OCI-LY3 (cell line): ENCODE data around the gene DDN.

ENCODE experiments used
- CTCF ChIP-seq: fragments of 200-600, 300-600 bp; sonication (generic); IDR thresholded peaks from 2 replicates; pipeline ENCODE4 v1.5.1; 2014; ENCODE audit warnings: antibody characterized with exemption, low read length, low read depth
- EZH2phosphoT487 ChIP-seq: fragments of 200-600 bp; shearing (Covaris generic); IDR thresholded peaks from 2 replicates; pipeline ENCODE4 v1.6.1; 2018; ENCODE audit warnings: antibody characterized with exemption, mixed run types, low read depth

DNA sequence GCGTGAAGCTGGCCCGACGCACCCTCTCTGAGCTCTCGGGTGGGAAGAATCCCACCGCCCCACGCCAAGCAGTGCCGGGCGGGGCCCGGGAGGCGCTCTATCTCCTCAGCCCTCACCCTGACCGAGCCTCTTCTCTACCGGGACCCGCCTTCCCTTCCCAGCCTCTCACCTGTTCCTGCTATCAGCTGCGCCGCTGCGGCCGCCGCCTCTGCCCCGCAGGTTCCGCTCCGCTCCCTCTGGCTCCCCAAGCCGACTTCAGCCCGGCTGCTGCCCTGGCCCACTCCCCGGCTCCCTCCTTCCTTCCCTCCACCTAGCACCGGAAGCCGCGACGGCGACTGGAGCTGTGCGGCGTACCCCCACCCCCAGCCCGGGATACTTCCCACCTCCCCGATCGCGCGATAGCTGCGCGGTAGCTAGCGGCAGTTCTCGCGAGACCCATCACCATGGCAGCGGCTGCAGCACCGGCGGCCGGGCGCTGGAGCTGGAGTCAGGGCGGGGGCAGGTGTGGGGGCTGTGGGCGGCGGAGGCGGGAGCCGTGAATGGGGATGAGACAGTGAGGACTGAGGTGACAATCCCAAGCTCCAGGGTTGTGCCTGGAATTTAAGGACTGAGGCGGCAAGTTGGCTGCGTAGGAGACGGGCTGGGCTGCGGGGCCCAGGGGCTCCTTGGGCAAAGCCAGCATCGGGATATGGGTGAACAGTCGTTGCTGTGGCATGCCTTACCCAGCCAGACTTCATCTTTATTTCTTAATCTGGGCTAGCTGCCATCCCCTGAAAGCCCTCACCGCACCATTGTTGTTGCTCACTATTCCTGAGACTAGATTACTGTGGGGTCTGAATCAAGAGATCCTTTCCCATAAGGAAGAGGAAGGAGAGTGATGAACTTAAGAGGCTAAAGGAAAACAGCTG, 41.8 kb downstream of the DDN start, which contains the start of gene ARF3:
- TF ChIP-seq CTCF, result no peak
- TF ChIP-seq EZH2phosphoT487, result no peak
